Adrenal gland (tissue), 5 donors: ENCODE data around the gene GJD4.

ENCODE experiments used
- POLR2A ChIP-seq, 2 donors: fragments of 450-650 bp; IDR thresholded peaks; one replicate each; pipeline ENCODE4 v1.6.1; 2017; ENCODE audit warnings: antibody characterized with exemption in 2 of 2, mild to moderate bottlenecking in 2 of 2, moderate library complexity in 1 of 2
- TF ChIP-seq, protein P1 (sequence below), 6 experiments: fragments of 450-650 bp in 4 of 6; fragments of 200-600 bp in 2 of 6; sonication (generic) in 1 of 6; IDR thresholded peaks; 1 replicate in 5 of 6; 2 replicates in 1 of 6; pipeline versions ENCODE4 v1.5.1 to v1.8.0; 2016 to 2021; ENCODE audit warnings: antibody characterized with exemption in 6 of 6, mild to moderate bottlenecking in 2 of 6, moderate library complexity in 1 of 6
- donor health status: DM: no; HTN: no; CAD: no.

DNA sequence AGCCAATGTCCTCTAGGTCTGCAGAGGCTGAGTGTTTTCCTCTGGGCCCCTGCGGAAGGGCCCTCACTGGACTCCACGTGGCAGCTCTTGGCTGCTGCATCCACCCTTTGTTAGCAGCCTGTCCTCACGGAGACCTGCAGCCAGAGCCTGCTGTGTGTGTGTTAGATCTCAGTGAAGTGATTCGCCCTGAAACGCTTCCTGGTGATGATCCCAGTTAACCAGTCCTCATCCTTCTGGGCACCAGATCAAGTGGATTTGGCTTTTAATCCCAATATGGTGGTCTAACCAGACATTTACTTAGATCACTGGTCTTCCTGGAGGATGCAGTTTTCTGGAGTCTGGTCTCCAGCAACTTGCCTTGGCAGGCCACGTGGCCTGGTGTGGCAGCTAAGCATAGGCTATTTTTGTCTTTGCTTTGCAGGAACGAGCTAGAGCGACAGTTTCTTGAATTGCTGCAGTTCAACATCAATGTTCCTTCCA is 39.5 kb upstream of the GJD4 start:
- TF ChIP-seq, protein P1, sequence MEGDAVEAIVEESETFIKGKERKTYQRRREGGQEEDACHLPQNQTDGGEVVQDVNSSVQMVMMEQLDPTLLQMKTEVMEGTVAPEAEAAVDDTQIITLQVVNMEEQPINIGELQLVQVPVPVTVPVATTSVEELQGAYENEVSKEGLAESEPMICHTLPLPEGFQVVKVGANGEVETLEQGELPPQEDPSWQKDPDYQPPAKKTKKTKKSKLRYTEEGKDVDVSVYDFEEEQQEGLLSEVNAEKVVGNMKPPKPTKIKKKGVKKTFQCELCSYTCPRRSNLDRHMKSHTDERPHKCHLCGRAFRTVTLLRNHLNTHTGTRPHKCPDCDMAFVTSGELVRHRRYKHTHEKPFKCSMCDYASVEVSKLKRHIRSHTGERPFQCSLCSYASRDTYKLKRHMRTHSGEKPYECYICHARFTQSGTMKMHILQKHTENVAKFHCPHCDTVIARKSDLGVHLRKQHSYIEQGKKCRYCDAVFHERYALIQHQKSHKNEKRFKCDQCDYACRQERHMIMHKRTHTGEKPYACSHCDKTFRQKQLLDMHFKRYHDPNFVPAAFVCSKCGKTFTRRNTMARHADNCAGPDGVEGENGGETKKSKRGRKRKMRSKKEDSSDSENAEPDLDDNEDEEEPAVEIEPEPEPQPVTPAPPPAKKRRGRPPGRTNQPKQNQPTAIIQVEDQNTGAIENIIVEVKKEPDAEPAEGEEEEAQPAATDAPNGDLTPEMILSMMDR (IDR thresholded peaks at IDR 0.05) = no peak
- TF ChIP-seq POLR2A (IDR thresholded peaks at IDR 0.05) = no peak
